HEK293 (cell line): ENCODE results near the gene HLA-DPA1.

ENCODE experiments used
- BCL11A ChIP-seq: fragments of 450-650 bp; formaldehyde crosslinking; IDR thresholded peaks from 2 replicates; pipeline ENCODE4 v1.5.1; 2016; ENCODE audit warnings: low read depth, missing biosample characterization, missing genetic modification characterization
- CTCF ChIP-seq: fragments of 450-650 bp; formaldehyde crosslinking; IDR thresholded peaks from 2 replicates; pipeline ENCODE4 v1.5.1; 2016; ENCODE audit warnings: missing biosample characterization, missing genetic modification characterization
- GFI1B ChIP-seq: fragments of 450-650 bp; formaldehyde crosslinking; IDR thresholded peaks from 2 replicates; pipeline ENCODE4 v1.5.1; 2016; ENCODE audit warnings: missing biosample characterization, missing genetic modification characterization
- HIC1 ChIP-seq: fragments of 450-650 bp; formaldehyde crosslinking; IDR thresholded peaks from 2 replicates; pipeline ENCODE4 v1.5.1; 2016; ENCODE audit warnings: missing biosample characterization, missing genetic modification characterization
- INSM2 ChIP-seq: fragments of 450-650 bp; formaldehyde crosslinking; IDR thresholded peaks from 2 replicates; pipeline ENCODE4 v1.5.1; 2016; ENCODE audit warnings: missing biosample characterization, missing genetic modification characterization
- KLF8 ChIP-seq: fragments of 450-650 bp; formaldehyde crosslinking; IDR thresholded peaks from 2 replicates; pipeline ENCODE4 v1.5.1; 2016; ENCODE audit warnings: missing biosample characterization, missing genetic modification characterization
- PRDM2 ChIP-seq: fragments of 450-650 bp; formaldehyde crosslinking; IDR thresholded peaks from 2 replicates; pipeline ENCODE4 v1.5.1; 2016; ENCODE audit warnings: missing biosample characterization, missing genetic modification characterization, borderline replicate concordance
- PRDM4 ChIP-seq: fragments of 450-650 bp; formaldehyde crosslinking; IDR thresholded peaks from 2 replicates; pipeline ENCODE4 v1.5.1; 2017; ENCODE audit warnings: missing biosample characterization, missing genetic modification characterization
- ZEB2 ChIP-seq: fragments of 450-650 bp; formaldehyde crosslinking; IDR thresholded peaks from 2 replicates; pipeline ENCODE4 v1.5.1; 2016; ENCODE audit warnings: missing biosample characterization, missing genetic modification characterization
- ZNF112 ChIP-seq: fragments of 450-650 bp; formaldehyde crosslinking; IDR thresholded peaks from 2 replicates; pipeline ENCODE4 v1.5.0; 2017; ENCODE audit warnings: missing biosample characterization, missing genetic modification characterization
- ZNF132 ChIP-seq: fragments of 450-650 bp; formaldehyde crosslinking; IDR thresholded peaks from 2 replicates; pipeline ENCODE4 v1.5.1; 2017; ENCODE audit warnings: missing biosample characterization, missing genetic modification characterization, borderline replicate concordance
- ZNF140 ChIP-seq: fragments of 450-650 bp; formaldehyde crosslinking; IDR thresholded peaks from 2 replicates; pipeline ENCODE4 v1.5.1; 2016; ENCODE audit warnings: missing biosample characterization, missing genetic modification characterization
- ZNF155 ChIP-seq: fragments of 450-650 bp; formaldehyde crosslinking; IDR thresholded peaks from 2 replicates; pipeline ENCODE4 v1.5.1; 2016; ENCODE audit warnings: missing biosample characterization, missing genetic modification characterization
- ZNF239 ChIP-seq: fragments of 450-650 bp; formaldehyde crosslinking; IDR thresholded peaks from 2 replicates; pipeline ENCODE4 v1.5.1; 2016; ENCODE audit warnings: missing biosample characterization, missing genetic modification characterization
- ZNF350 ChIP-seq: fragments of 450-650 bp; formaldehyde crosslinking; IDR thresholded peaks from 2 replicates; pipeline ENCODE4 v1.5.0; 2017; ENCODE audit warnings: missing biosample characterization, mild to moderate bottlenecking, missing genetic modification characterization
- ZNF501 ChIP-seq: fragments of 450-650 bp; formaldehyde crosslinking; IDR thresholded peaks from 2 replicates; pipeline ENCODE4 v1.5.1; 2016; ENCODE audit warnings: missing biosample characterization, missing genetic modification characterization
- ZNF510 ChIP-seq: fragments of 450-650 bp; formaldehyde crosslinking; IDR thresholded peaks from 2 replicates; pipeline ENCODE4 v1.5.1; 2018; ENCODE audit warnings: mild to moderate bottlenecking, missing genetic modification characterization, missing biosample characterization; ENCODE audit not compliant: insufficient replicate concordance
- ZNF585B ChIP-seq: fragments of 450-650 bp; formaldehyde crosslinking; IDR thresholded peaks from 2 replicates; pipeline ENCODE4 v1.5.1; 2016; ENCODE audit warnings: missing biosample characterization, missing genetic modification characterization
- ZNF623 ChIP-seq: fragments of 450-650 bp; formaldehyde crosslinking; IDR thresholded peaks from 2 replicates; pipeline ENCODE4 v1.5.1; 2016; ENCODE audit warnings: missing biosample characterization, missing genetic modification characterization
- ZNF658 ChIP-seq: fragments of 450-650 bp; formaldehyde crosslinking; IDR thresholded peaks from 2 replicates; pipeline ENCODE4; 2016; ENCODE audit warnings: missing biosample characterization, missing genetic modification characterization
- ZNF670 ChIP-seq: fragments of 450-650 bp; formaldehyde crosslinking; IDR thresholded peaks from 2 replicates; pipeline ENCODE4 v1.5.1; 2016; ENCODE audit warnings: missing biosample characterization, missing genetic modification characterization, low read depth
- ZNF791 ChIP-seq: fragments of 450-650 bp; formaldehyde crosslinking; IDR thresholded peaks from 2 replicates; pipeline ENCODE4 v1.5.1; 2016; ENCODE audit warnings: missing biosample characterization, missing genetic modification characterization
- ZSCAN5A ChIP-seq: fragments of 450-650 bp; formaldehyde crosslinking; IDR thresholded peaks from 2 replicates; pipeline ENCODE4 v1.5.1; 2016; ENCODE audit warnings: missing biosample characterization, missing genetic modification characterization

Gene HLA-DPA1

GRCh38 chr6:33080127-33081089 lies 7.0 kb upstream of the HLA-DPA1 start (continued):
- TF ChIP-seq PRDM2 (tag by site-specific recombination) (no peak), ZNF791 (tag by site-specific recombination) (no peak), ZNF112 (tag by site-specific recombination) (no peak), KLF8 (peak; percentile 20; the same call in 1 of the 2 replicates), ZSCAN5A (tag by site-specific recombination) (peak; percentile 44; the same call in 1 of the 2 replicates), GFI1B (tag by site-specific recombination) (no peak), ZNF350 (tag by site-specific recombination) (no peak), ZNF510 (tag by site-specific recombination) (no peak), ZNF670 (tag by site-specific recombination) (no peak), ZNF132 (tag by site-specific recombination) (no peak), ZNF501 (tag by site-specific recombination) (peak; percentile 86), ZNF155 (tag by site-specific recombination) (no peak), ZEB2 (tag by site-specific recombination) (no peak), ZNF623 (tag by site-specific recombination) (no peak), PRDM4 (tag by site-specific recombination) (peak; percentile 72), ZNF239 (no peak), ZNF658 (tag by site-specific recombination) (no peak), CTCF (tag by site-specific recombination) (no peak; the same call in 1 of the 2 replicates), INSM2 (tag by site-specific recombination) (no peak), ZNF140 (tag by site-specific recombination) (no peak), BCL11A (tag by site-specific recombination) (0 out of 2 replicates have a peak, but pooled peaks have one; percentile 26), HIC1 (tag by site-specific recombination) (no peak), ZNF585B (no peak)
